HL-60 (cell line): ENCODE results near the gene EIF5A.

Experiments
- DNase-seq, 2 experiments: peaks; one replicate each; pipeline ENCODE4 v3.0.0-alpha.2; 2010 to 2020; ENCODE audit warnings: low read depth in 1 of 2, low spot score in 1 of 2
- H3K27ac ChIP-seq: fragments of 250-450 bp; sonication (Bioruptor Pico); replicated peaks from 2 replicates; pipeline ENCODE4 v1.5.1; 2020; ENCODE audit warnings: mild to moderate bottlenecking, moderate library complexity
- H3K27me3 ChIP-seq: fragments of 250-450 bp; sonication (Bioruptor Pico); 2 replicates; pipeline ENCODE4 v1.5.1; 2021; ENCODE audit warnings: mild to moderate bottlenecking, moderate library complexity; ENCODE audit not compliant: insufficient read depth, poor library complexity, severe bottlenecking
- H3K4me3 ChIP-seq: replicated peaks from 2 replicates; pipeline ENCODE4 v1.5.1; 2011; ENCODE audit warnings: mild to moderate bottlenecking, control low read depth, low read length; ENCODE audit not compliant: insufficient read depth
- GABPA ChIP-seq: IDR thresholded peaks from 2 replicates; pipeline ENCODE4 v1.6.1; 2012; ENCODE audit warnings: low read depth
- POLR2AphosphoS5 ChIP-seq: IDR thresholded peaks from 2 replicates; pipeline ENCODE4 v1.6.1; 2012; ENCODE audit warnings: low read depth
- SPI1 ChIP-seq: IDR thresholded peaks from 2 replicates; pipeline ENCODE4 v1.6.1; 2012; ENCODE audit warnings: low read depth, mild to moderate bottlenecking, borderline replicate concordance
- TF ChIP-seq, protein P1 (sequence below): IDR thresholded peaks from one replicate; pipeline ENCODE4 v1.5.1; 2011; ENCODE audit warnings: low read length, control low read depth, inconsistent platforms; ENCODE audit not compliant: insufficient read depth
- TF ChIP-seq, protein P2 (sequence below): IDR thresholded peaks from 2 replicates; pipeline ENCODE4 v1.6.1; 2012; ENCODE audit warnings: low read depth; ENCODE audit not compliant: insufficient replicate concordance

EIF5A gene

DNA sequence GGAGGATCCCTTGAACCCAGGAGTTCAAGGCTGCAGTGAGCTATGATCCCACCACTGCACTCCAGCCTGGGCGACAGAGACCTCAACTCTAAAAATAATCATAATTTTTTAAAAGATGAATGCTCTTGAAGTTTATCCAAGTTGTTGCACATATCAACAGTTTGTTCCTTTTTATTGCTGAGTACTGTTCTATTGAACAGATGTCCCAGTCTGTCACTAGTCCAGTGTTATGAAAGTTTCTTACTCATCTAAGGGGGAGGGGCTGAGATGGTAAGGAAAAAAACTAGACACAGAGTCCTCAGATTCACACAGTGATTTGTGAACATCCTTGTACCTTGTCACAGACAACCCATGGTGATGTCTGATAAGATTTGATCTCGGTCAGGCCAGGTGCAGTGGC, 32.8 kb downstream of the EIF5A start:
- no peak for TF ChIP-seq POLR2AphosphoS5
- TF ChIP-seq SPI1 = no peak
- TF ChIP-seq, protein P1, sequence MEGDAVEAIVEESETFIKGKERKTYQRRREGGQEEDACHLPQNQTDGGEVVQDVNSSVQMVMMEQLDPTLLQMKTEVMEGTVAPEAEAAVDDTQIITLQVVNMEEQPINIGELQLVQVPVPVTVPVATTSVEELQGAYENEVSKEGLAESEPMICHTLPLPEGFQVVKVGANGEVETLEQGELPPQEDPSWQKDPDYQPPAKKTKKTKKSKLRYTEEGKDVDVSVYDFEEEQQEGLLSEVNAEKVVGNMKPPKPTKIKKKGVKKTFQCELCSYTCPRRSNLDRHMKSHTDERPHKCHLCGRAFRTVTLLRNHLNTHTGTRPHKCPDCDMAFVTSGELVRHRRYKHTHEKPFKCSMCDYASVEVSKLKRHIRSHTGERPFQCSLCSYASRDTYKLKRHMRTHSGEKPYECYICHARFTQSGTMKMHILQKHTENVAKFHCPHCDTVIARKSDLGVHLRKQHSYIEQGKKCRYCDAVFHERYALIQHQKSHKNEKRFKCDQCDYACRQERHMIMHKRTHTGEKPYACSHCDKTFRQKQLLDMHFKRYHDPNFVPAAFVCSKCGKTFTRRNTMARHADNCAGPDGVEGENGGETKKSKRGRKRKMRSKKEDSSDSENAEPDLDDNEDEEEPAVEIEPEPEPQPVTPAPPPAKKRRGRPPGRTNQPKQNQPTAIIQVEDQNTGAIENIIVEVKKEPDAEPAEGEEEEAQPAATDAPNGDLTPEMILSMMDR = no peak
- no peak for TF ChIP-seq GABPA
- TF ChIP-seq, protein P2, sequence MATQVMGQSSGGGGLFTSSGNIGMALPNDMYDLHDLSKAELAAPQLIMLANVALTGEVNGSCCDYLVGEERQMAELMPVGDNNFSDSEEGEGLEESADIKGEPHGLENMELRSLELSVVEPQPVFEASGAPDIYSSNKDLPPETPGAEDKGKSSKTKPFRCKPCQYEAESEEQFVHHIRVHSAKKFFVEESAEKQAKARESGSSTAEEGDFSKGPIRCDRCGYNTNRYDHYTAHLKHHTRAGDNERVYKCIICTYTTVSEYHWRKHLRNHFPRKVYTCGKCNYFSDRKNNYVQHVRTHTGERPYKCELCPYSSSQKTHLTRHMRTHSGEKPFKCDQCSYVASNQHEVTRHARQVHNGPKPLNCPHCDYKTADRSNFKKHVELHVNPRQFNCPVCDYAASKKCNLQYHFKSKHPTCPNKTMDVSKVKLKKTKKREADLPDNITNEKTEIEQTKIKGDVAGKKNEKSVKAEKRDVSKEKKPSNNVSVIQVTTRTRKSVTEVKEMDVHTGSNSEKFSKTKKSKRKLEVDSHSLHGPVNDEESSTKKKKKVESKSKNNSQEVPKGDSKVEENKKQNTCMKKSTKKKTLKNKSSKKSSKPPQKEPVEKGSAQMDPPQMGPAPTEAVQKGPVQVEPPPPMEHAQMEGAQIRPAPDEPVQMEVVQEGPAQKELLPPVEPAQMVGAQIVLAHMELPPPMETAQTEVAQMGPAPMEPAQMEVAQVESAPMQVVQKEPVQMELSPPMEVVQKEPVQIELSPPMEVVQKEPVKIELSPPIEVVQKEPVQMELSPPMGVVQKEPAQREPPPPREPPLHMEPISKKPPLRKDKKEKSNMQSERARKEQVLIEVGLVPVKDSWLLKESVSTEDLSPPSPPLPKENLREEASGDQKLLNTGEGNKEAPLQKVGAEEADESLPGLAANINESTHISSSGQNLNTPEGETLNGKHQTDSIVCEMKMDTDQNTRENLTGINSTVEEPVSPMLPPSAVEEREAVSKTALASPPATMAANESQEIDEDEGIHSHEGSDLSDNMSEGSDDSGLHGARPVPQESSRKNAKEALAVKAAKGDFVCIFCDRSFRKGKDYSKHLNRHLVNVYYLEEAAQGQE = no peak
- no peak overlapping the region for H3K27ac ChIP-seq
- no peak overlapping the region for H3K4me3 ChIP-seq
- no peak for DNase-seq
- H3K27me3 ChIP-seq = no peaks in the 10 kb centered on the region

DNA sequence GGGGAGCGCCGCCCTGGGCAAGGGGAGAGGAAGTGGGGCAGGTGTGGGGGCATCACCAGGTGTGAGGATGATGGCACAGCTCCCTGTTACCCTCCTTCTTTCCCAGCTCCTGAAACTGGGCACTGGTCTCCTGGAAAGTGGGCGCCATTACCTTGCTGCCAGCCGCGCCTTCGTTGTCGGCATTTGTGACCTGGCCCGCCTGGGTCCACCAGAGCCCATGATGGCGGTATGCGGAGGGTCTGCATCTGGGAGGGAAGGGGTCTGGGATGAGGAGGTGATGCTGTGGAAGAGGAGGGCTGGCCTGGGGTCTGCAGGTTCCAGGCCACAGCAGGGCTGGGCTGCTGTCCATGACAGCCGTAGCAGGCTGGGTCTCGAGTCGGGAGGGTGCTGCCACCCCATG, 34.4 kb downstream of the EIF5A start:
- no peak for TF ChIP-seq POLR2AphosphoS5
- TF ChIP-seq, protein P2 = no peak
- no peak for TF ChIP-seq GABPA
- no peak for TF ChIP-seq SPI1
- TF ChIP-seq, protein P1 = no peak

DNA sequence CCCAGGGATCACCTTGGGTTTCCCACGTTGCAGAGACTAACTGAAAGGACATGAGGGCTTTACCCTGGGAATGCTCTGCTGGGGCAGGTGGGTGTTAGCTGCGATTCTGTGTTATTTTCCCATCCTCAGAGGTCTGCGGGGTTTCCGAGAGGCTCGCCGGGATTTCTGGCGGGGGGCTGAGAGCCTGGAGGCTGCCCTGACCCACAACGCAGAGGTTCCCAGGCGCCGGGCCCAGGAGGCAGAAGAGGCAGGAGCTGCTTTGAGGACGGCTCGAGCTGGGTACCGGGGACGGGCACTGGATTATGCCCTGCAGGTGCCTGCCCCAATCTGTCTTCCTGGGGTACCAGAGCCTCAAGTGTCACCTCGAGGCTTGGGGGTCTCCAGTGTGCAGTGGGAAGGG, 35.8 kb downstream of the EIF5A start:
- DNase-seq = no peak
- Histone ChIP-seq H3K4me3 (no peak overlapping the region), H3K27me3 (no peaks in the 10 kb centered on the region), H3K27ac (no peak overlapping the region)
- TF ChIP-seq, protein P2 = no peak
- TF ChIP-seq SPI1 (no peak), POLR2AphosphoS5 (no peak), GABPA (no peak)
- TF ChIP-seq, protein P1 = no peak

More for the DNA sequence above, 34.4 kb downstream of the EIF5A start:
- H3K27ac ChIP-seq = no peak overlapping the region
- H3K27me3 ChIP-seq = no peaks in the 10 kb centered on the region
- no peak for DNase-seq
- H3K4me3 ChIP-seq = no peak overlapping the region
